GM19099 (cell line): Measurements from ENCODE around the gene RPL28.

Experiments
- POLR2A ChIP-seq: IDR thresholded peaks from 3 replicates; pipeline ENCODE4 v1.6.1; 2011; ENCODE audit warnings: low read depth; ENCODE audit not compliant: insufficient read length; ENCODE audit errors: extremely low read depth

Gene RPL28

GRCh38 chr19:55441319-55441691 lies 55.6 kb downstream of the RPL28 start:
- TF ChIP-seq POLR2A, result no peak

GRCh38 chr19:55441692-55442321 lies 56.1 kb downstream of the RPL28 start:
- no peak for TF ChIP-seq POLR2A

- no peak for TF ChIP-seq POLR2A
Observed at GRCh38 chr19:55442372-55442961, 56.7 kb downstream of the RPL28 start.

- no peak for TF ChIP-seq POLR2A
Observed at GRCh38 chr19:55443045-55443823, 57.5 kb downstream of the RPL28 start, which contains the start of gene SHISA7. Gene SHISA7 (minus strand): TSS chr19:55443300. CDS start chr19:55442863, 437 bp downstream.

GRCh38 chr19:55443824-55444480 lies 58.2 kb downstream of the RPL28 start:
- TF ChIP-seq POLR2A, result no peak

- TF ChIP-seq POLR2A, result no peak
Observed at GRCh38 chr19:55444646-55445045, 58.9 kb downstream of the RPL28 start.

- TF ChIP-seq POLR2A, result no peak
Observed at GRCh38 chr19:55446060-55446459, 60.3 kb downstream of the RPL28 start.

GRCh38 chr19:55447421-55448174 lies 61.9 kb downstream of the RPL28 start:
- no peak for TF ChIP-seq POLR2A

GRCh38 chr19:55449469-55449868 lies 63.7 kb downstream of the RPL28 start:
- TF ChIP-seq POLR2A, result no peak

- no peak for TF ChIP-seq POLR2A
Observed at GRCh38 chr19:55451163-55451964, 65.6 kb downstream of the RPL28 start.

- TF ChIP-seq POLR2A, result no peak
Observed at GRCh38 chr19:55451965-55452748, 66.4 kb downstream of the RPL28 start.
